Breast epithelium (tissue), 4 donors: ENCODE results near the gene DCST2. TPM values are rescaled to one million over a fixed set of nuclear protein-coding genes. Genes with fewer than 3 reads are reported as not detected.
"Not testable (repeated sequence)": the region's sequence is repeated elsewhere in the genome, so short reads cannot be mapped to it uniquely, and the experiment has no call there.

Experiments used
- DNase-seq, 2 donors: peaks; one replicate each; pipeline ENCODE4 v3.0.0-alpha.2; 2019; ENCODE audit warnings: low spot score in 2 of 2
- H3K27ac ChIP-seq, 2 donors: fragments of 200-600 bp; sonication (generic) in 1 of 2; one replicate each; pipeline ENCODE4 v1.5.1; 2016 to 2019; ENCODE audit warnings: mild to moderate bottlenecking in 1 of 2
- H3K27me3 ChIP-seq, 2 donors: fragments of 200-600 bp; sonication (generic) in 1 of 2; one replicate each; pipeline versions ENCODE4 v1.5.1 to v1.6.0; 2017 to 2019; ENCODE audit warnings: control low read depth in 1 of 2, mild to moderate bottlenecking in 1 of 2
- H3K36me3 ChIP-seq: fragments of 200-600 bp; one replicate; pipeline ENCODE4 v1.5.1; 2019
- H3K4me1 ChIP-seq, 2 donors: fragments of 200-600 bp; sonication (generic); one replicate each; pipeline ENCODE4 v1.5.1; 2016 to 2019; ENCODE audit warnings: control low read depth in 1 of 2
- H3K4me3 ChIP-seq, 3 donors: fragments of 200-600 bp; sonication (generic); 1 replicate in 2 of 3; 2 replicates in 1 of 3; pipeline ENCODE4 v1.5.1; 2016 to 2019; ENCODE audit warnings: mild to moderate bottlenecking in 3 of 3, moderate library complexity in 2 of 3
- H3K9me3 ChIP-seq, 2 donors: fragments of 200-600 bp; sonication (generic) in 1 of 2; one replicate each; pipeline ENCODE4 v1.5.1; 2016 to 2019; ENCODE audit warnings: control low read depth in 1 of 2
- CTCF ChIP-seq, 3 donors: fragments of 450-650 bp; IDR thresholded peaks; one replicate each; pipeline ENCODE4 v1.5.1; 2016 to 2017; ENCODE audit warnings: antibody characterized with exemption in 3 of 3, mild to moderate bottlenecking in 3 of 3, moderate library complexity in 3 of 3
- POLR2A ChIP-seq: fragments of 450-650 bp; IDR thresholded peaks from one replicate; pipeline ENCODE4 v1.6.1; 2016; ENCODE audit warnings: antibody characterized with exemption, mild to moderate bottlenecking, moderate library complexity
- POLR2AphosphoS5 ChIP-seq, 3 donors: sonication (generic); formaldehyde crosslinking; IDR thresholded peaks; one replicate each; pipeline ENCODE4 v1.6.1; 2017; ENCODE audit warnings: antibody characterized with exemption in 3 of 3
- intact Hi-C: fragments of 100-400 bp; cut with DNase I; formaldehyde crosslinking; loops from one replicate; pipeline ENCODE4 v1.15.1; 2023; ENCODE audit warnings: low total_unique reads
- total RNA-seq, 3 donors: library from RNA; depleted of rRNA; stranded (reverse); fragments of >200 nt; gene quantifications; one replicate each; pipeline ENCODE4 v1.1.0, GENCODE V29; 2016

DCST2 gene
- total RNA-seq, 3 donors from 2014 or later, result 0.48 to 4.4 (median 3.3) TPM

- H3K4me1 ChIP-seq, result peaks cover 4 to 16% of the 10 kb centered on the region in 2 donors
- intact Hi-C loops, result no loop called here
- H3K36me3 ChIP-seq, result no peaks in the 10 kb centered on the region
- H3K27ac ChIP-seq, result no peak overlapping the region
- TF ChIP-seq POLR2A, result no peak
- no peak for TF ChIP-seq CTCF (IDR thresholded peaks at IDR 0.05)
- no peak for TF ChIP-seq POLR2AphosphoS5 (IDR thresholded peaks at IDR 0.05)
- no peaks in the 10 kb centered on the region for H3K27me3 ChIP-seq
- no peak overlapping the region for H3K4me3 ChIP-seq
- DNase-seq, result no peak
- H3K9me3 ChIP-seq, result no peaks in the 10 kb centered on the region
Observed at GRCh38 chr1:154978360-154978759, 55.2 kb downstream of the DCST2 start.

- H3K4me3 ChIP-seq, H3K9me3 ChIP-seq, H3K36me3 ChIP-seq, intact Hi-C loops, DNase-seq, H3K27me3 ChIP-seq: not testable (repeated sequence)
- Histone ChIP-seq H3K27ac (peak overlapping the region in 1 of 2 donors; percentile 8), H3K4me1 (peaks cover 4 to 16% of the 10 kb centered on the region in 2 donors)
Observed at GRCh38 chr1:154977762-154978161, 55.8 kb downstream of the DCST2 start.

GRCh38 chr1:154975409-154976059 is 58.0 kb downstream of the DCST2 start:
- Histone ChIP-seq H3K27ac (peak overlapping the region; percentile 99 to 100), H3K4me3 (peak overlapping the region; percentile 57 to 76 (median 76)), H3K27me3 (no peaks in the 10 kb centered on the region), H3K9me3 (no peaks in the 10 kb centered on the region), H3K36me3 (no peaks in the 10 kb centered on the region), H3K4me1 (peaks cover 12 to 20% of the 10 kb centered on the region in 2 donors)
- intact Hi-C loops, result no loop called here
- peak; percentile 63 to 71 for DNase-seq
- TF ChIP-seq CTCF (IDR thresholded peaks at IDR 0.05) (no peak), POLR2A (no peak), POLR2AphosphoS5 (IDR thresholded peaks at IDR 0.05) (no peak)

GRCh38 chr1:154974808-154975408 is 58.7 kb downstream of the DCST2 start:
- peaks cover 12 to 23% of the 10 kb centered on the region in 2 donors for H3K4me1 ChIP-seq
- intact Hi-C loops, result no loop called here
- no peaks in the 10 kb centered on the region for H3K36me3 ChIP-seq
- peak; percentile 94 for DNase-seq
- no peaks in the 10 kb centered on the region for H3K9me3 ChIP-seq
- peak overlapping the region; percentile 57 to 76 (median 76) for H3K4me3 ChIP-seq
- peak overlapping the region; percentile 99 to 100 for H3K27ac ChIP-seq
- TF ChIP-seq POLR2AphosphoS5 (IDR thresholded peaks at IDR 0.05) (peak in 2 of 3 donors; percentile 30 to 70), CTCF (IDR thresholded peaks at IDR 0.05) (no peak), POLR2A (no peak)
- no peaks in the 10 kb centered on the region for H3K27me3 ChIP-seq

GRCh38 chr1:154974102-154974807 is 59.3 kb downstream of the DCST2 start, which contains the start of gene CKS1B:
Gene CKS1B, plus strand, starts transcription at chr1:154974681. Its CDS starts 65 bp downstream, at chr1:154974746.
- peak; percentile 99 to 100 for DNase-seq
- intact Hi-C loops, result no loop called here
- peak within 1 kb of the TSS; percentile 99 to 100 for H3K27ac ChIP-seq
- no peaks in the 10 kb centered on the region for H3K27me3 ChIP-seq
- no peaks in the 10 kb centered on the region for H3K36me3 ChIP-seq
- peaks cover 14 to 26% of the 10 kb centered on the region in 2 donors for H3K4me1 ChIP-seq
- peak within 1 kb of the TSS; percentile 57 to 76 (median 76) for H3K4me3 ChIP-seq
- H3K9me3 ChIP-seq, result no peaks in the 10 kb centered on the region
- no peak for TF ChIP-seq CTCF (IDR thresholded peaks at IDR 0.05)
- TF ChIP-seq POLR2AphosphoS5 (IDR thresholded peaks at IDR 0.05), result peak in 2 of 3 donors; percentile 71 to 82
- peak; percentile 75 for TF ChIP-seq POLR2A
